DMS 273 (cell line): ENCODE results near the gene ADARB1.
"Not testable (repeated sequence)": the region's sequence is repeated elsewhere in the genome, so short reads cannot be mapped to it uniquely, and the experiment has no call there.

Experiments
- DNase-seq: peaks from one replicate; lab custom pipeline; 2025; ENCODE audit not compliant: unreplicated experiment; lab: John Stamatoyannopoulos, UW

ADARB1 gene

GRCh38 chr21:45132841-45133573 lies 58.6 kb downstream of the ADARB1 start:
- no peak for DNase-seq

- DNase-seq: not testable (repeated sequence)
Measured at GRCh38 chr21:45133574-45134278, 59.3 kb downstream of the ADARB1 start.

- DNase-seq: no peak
Measured at GRCh38 chr21:45134279-45135076, 60.1 kb downstream of the ADARB1 start.

GRCh38 chr21:45135122-45135521 lies 60.7 kb downstream of the ADARB1 start:
- no peak for DNase-seq

GRCh38 chr21:45135868-45136267 lies 61.5 kb downstream of the ADARB1 start:
- DNase-seq: no peak

- DNase-seq: no peak
Measured at GRCh38 chr21:45136500-45136899, 62.1 kb downstream of the ADARB1 start.

- peak; percentile 91 for DNase-seq
Measured at GRCh38 chr21:45136927-45137611, 62.7 kb downstream of the ADARB1 start.

- no peak for DNase-seq
Measured at GRCh38 chr21:45137612-45137937, 63.2 kb downstream of the ADARB1 start.

- peak; percentile 86 for DNase-seq
Measured at GRCh38 chr21:45138199-45139002, 64.0 kb downstream of the ADARB1 start.

- not testable (repeated sequence) for DNase-seq
Measured at GRCh38 chr21:45139003-45139360, 64.6 kb downstream of the ADARB1 start.

- DNase-seq: no peak
Measured at GRCh38 chr21:45139473-45139872, 65.1 kb downstream of the ADARB1 start.

- DNase-seq: peak; percentile 94
Measured at GRCh38 chr21:45140346-45140940, 66.1 kb downstream of the ADARB1 start.

- DNase-seq: not testable (repeated sequence)
Measured at GRCh38 chr21:45140944-45141343, 66.6 kb downstream of the ADARB1 start.

- no peak for DNase-seq
Measured at GRCh38 chr21:45141507-45141906, 67.1 kb downstream of the ADARB1 start.

GRCh38 chr21:45142469-45143308 lies 68.3 kb downstream of the ADARB1 start:
- DNase-seq: peak; percentile 77

- DNase-seq: no peak
Measured at GRCh38 chr21:45143855-45144254, 69.5 kb downstream of the ADARB1 start.

GRCh38 chr21:45145146-45145545 lies 70.8 kb downstream of the ADARB1 start:
- no peak for DNase-seq

- not testable (repeated sequence) for DNase-seq
Measured at GRCh38 chr21:45145846-45146245, 71.5 kb downstream of the ADARB1 start.

GRCh38 chr21:45146306-45146705 lies 71.9 kb downstream of the ADARB1 start:
- DNase-seq: no peak
